ENCODE data around the gene DRD4. TPM values are rescaled to one million over a fixed set of nuclear protein-coding genes. Genes with fewer than 3 reads are reported as not detected.

Gene DRD4
- total RNA-seq = under 1 TPM in 1 of 4 donors, not detected in 3; 0.66 TPM

DNA sequence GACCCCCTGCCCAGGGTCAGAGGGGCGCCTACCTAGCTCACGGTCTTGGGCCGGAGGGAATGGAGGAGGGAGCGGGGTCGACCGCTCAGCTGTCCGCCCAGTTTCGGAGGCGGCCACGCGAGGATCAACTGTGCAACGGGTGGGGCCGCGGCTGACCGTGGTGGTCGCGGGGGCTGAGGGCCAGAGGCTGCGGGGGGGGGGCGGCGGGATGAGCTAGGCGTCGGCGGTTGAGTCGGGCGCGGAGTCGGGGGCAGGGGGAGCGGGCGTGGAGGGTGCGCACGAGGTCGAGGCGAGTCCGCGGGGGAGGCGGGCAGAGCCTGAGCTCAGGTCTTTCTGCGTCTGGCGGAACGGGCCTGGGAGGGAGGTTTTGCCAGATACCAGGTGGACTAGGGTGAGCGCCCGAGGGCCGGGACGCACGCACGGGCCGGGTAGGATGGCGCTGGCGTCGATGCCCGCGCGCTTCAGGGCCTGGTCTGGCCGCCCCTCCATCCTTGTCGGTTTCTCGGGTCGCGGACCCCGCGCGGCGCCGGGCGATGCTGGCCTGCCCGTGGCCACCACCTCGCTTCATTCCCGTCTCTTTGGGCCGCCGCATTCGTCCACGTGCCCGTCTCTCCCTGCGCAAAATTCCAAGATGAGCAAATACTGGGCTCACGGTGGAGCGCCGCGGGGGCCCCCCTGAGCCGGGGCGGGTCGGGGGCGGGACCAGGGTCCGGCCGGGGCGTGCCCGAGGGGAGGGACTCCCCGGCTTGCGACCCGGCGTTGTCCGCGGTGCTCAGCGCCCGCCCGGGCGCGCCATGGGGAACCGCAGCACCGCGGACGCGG, at the start of gene DRD4:
Gene DRD4 (plus strand): TSS at position 759 of the 822 bp plus-strand sequence. CDS start 36 bp downstream, at position 795.
- TF ChIP-seq CTCF (IDR thresholded peaks at IDR 0.05; ENCODE audit: low read depth) = no peak

DNA sequence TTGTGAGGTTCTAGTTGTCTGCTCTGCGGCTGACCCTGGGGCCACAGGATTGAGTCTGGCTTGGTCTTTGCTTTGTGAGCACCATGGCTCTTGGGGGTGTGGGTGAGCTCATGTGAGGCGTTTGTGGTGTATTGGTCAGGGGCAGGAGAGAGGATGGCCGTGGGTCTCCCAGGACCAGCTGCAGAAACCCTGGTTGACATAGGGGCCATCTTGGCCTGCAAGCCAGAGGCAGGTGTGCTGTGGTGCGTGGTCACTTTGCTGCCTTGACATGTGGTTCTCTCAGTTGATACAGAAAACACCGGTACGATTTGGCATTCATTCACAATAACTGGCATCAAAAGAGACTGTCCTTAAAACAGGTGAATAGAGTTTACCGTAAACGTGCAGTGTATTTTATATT, 49.5 kb upstream of the DRD4 start:
- no peak for TF ChIP-seq CTCF (IDR thresholded peaks at IDR 0.05; ENCODE audit: low read depth)

DNA sequence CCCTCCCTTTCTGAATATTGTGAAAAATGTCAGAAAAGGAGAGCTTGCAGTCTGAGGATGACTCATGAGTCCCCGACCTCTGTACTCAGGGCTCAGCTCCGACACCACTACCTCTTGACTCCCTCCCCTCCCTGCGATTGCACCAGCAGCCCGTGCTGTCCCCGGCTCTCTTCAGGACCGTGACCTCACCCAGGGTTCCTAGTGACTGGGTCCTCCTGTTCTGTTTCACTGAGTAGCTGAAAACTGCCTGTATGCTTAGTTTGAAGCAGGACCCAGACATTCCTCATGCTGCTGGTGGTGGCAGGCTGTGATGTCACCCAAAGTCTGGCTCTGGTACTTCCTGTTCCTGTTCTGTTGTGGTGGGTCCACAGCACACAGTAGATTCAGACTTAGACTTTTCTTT, 49.1 kb upstream of the DRD4 start:
- no peak for TF ChIP-seq CTCF (IDR thresholded peaks at IDR 0.05; ENCODE audit: low read depth)

DNA sequence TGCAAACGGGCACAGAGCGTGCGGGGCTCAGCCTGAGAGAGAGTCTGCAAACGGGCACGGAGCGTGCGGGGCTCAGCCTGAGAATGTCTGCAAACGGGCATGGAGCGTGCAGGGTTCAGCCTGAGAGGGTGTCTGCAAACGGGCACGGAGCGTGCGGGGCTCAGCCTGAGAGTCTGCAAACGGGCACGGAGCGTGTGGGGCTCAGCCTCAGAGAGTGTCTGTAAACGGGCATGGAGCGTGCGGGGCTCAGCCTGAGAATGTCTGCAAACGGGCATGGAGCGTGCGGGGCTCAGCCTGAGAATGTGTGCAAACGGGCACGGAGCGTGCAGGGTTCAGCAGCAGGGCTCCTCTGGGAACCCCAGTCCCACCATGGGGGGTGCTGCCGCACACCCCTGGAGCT, 47.3 kb upstream of the DRD4 start:
- TF ChIP-seq CTCF (IDR thresholded peaks at IDR 0.05; ENCODE audit: low read depth) = no peak

GRCh38 chr11:590997-591396, 46.1 kb upstream of the DRD4 start:
- no peak for TF ChIP-seq CTCF (IDR thresholded peaks at IDR 0.05; ENCODE audit: low read depth)

GRCh38 chr11:592501-592900, 44.6 kb upstream of the DRD4 start:
- TF ChIP-seq CTCF (IDR thresholded peaks at IDR 0.05; ENCODE audit: low read depth) = no peak

- TF ChIP-seq CTCF (IDR thresholded peaks at IDR 0.05; ENCODE audit: low read depth) = no peak
Observed at GRCh38 chr11:592918-593317, 44.2 kb upstream of the DRD4 start.
